ENCODE data around the gene RAP1GAP2.

RAP1GAP2 gene

GRCh38 chr17:2854143-2855055, 58.2 kb downstream of the RAP1GAP2 start:
- DNase-seq, result no peak

- no peak for DNase-seq
Observed at GRCh38 chr17:2855063-2855600, 58.9 kb downstream of the RAP1GAP2 start.

- no peak for DNase-seq
Observed at GRCh38 chr17:2856727-2857126, 60.5 kb downstream of the RAP1GAP2 start.

GRCh38 chr17:2860045-2860444, 63.8 kb downstream of the RAP1GAP2 start:
- DNase-seq, result no peak

- no peak for DNase-seq
Observed at GRCh38 chr17:2860883-2861282, 64.6 kb downstream of the RAP1GAP2 start.

- DNase-seq, result no peak
Observed at GRCh38 chr17:2862197-2862596, 66.0 kb downstream of the RAP1GAP2 start.

- no peak for DNase-seq
Observed at GRCh38 chr17:2863204-2863603, 67.0 kb downstream of the RAP1GAP2 start.

- DNase-seq, result no peak
Observed at GRCh38 chr17:2865228-2865627, 69.0 kb downstream of the RAP1GAP2 start.

- no peak for DNase-seq
Observed at GRCh38 chr17:2867441-2868424, 71.5 kb downstream of the RAP1GAP2 start.

- no peak for DNase-seq
Observed at GRCh38 chr17:2869604-2870003, 73.4 kb downstream of the RAP1GAP2 start.

GRCh38 chr17:2871205-2871604, 75.0 kb downstream of the RAP1GAP2 start:
- no peak for DNase-seq

- no peak for DNase-seq
Observed at GRCh38 chr17:2871720-2872119, 75.5 kb downstream of the RAP1GAP2 start.

GRCh38 chr17:2872282-2872681, 76.0 kb downstream of the RAP1GAP2 start:
- DNase-seq, result no peak

GRCh38 chr17:2874189-2874686, 78.0 kb downstream of the RAP1GAP2 start:
- no peak for DNase-seq

GRCh38 chr17:2875608-2876007, 79.4 kb downstream of the RAP1GAP2 start:
- DNase-seq, result no peak

- no peak for DNase-seq
Observed at GRCh38 chr17:2876467-2876866, 80.2 kb downstream of the RAP1GAP2 start.

GRCh38 chr17:2878751-2879254, 82.6 kb downstream of the RAP1GAP2 start:
- no peak for DNase-seq

GRCh38 chr17:2880050-2880449, 83.8 kb downstream of the RAP1GAP2 start:
- no peak for DNase-seq

- no peak for DNase-seq
Observed at GRCh38 chr17:2881295-2881694, 85.1 kb downstream of the RAP1GAP2 start.

GRCh38 chr17:2883544-2884213, 87.4 kb downstream of the RAP1GAP2 start:
- DNase-seq, result no peak

- no peak for DNase-seq
Observed at GRCh38 chr17:2885733-2886132, 89.5 kb downstream of the RAP1GAP2 start.

- DNase-seq, result no peak
Observed at GRCh38 chr17:2888326-2888725, 92.1 kb downstream of the RAP1GAP2 start.
